ENCODE data around the gene SLC25A38. TPM values are rescaled to one million over a fixed set of nuclear protein-coding genes. Genes with fewer than 3 reads are reported as not detected.
"Not testable (repeated sequence)": the region's sequence is repeated elsewhere in the genome, so short reads cannot be mapped to it uniquely, and the experiment has no call there.

Gene SLC25A38
- total RNA-seq, 1 donor from 2014 or later, result 14.4 TPM

GRCh38 chr3:39404943-39405686 is 21.9 kb downstream of the SLC25A38 start:
- DNase-seq (no peak), ATAC-seq (ENCODE audit: poor library complexity) (no peak)
- intact Hi-C loops (cut with DNase I), result no loop called here

DNA sequence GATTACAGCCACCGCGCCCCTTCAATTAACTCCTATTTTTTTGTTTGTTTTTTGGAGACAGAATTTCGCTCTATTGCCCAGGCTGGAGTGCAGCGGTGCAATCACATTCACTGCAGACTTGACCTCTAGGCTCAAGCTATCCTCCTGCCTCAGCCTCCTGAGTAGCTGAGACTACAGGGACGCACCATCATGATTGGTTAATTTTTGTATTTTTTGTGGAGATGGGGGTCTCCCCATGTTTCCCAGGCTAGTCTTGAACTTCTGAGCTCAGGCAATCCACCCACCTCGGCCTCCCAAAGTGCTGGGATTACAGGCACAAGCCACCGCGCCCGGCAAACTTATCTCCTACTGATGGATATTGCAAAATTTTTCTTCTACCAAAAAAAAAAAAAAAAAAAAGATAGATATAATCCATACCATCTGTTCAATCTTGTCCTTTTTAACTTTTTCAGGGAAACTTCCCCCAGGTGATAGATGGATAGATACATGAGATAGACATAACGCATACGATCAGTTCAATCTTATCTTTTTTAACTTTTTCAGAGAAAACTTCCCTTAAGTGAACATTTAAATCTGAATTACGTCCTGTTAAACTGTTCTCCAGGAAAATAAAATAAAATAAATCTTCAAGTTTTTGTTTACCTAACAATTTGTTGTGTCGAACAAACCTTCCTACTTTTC is 22.7 kb downstream of the SLC25A38 start:
- intact Hi-C loops (cut with DNase I), result no loop called here
- DNase-seq, result no peak
- ATAC-seq (ENCODE audit: poor library complexity), result no peak

DNA sequence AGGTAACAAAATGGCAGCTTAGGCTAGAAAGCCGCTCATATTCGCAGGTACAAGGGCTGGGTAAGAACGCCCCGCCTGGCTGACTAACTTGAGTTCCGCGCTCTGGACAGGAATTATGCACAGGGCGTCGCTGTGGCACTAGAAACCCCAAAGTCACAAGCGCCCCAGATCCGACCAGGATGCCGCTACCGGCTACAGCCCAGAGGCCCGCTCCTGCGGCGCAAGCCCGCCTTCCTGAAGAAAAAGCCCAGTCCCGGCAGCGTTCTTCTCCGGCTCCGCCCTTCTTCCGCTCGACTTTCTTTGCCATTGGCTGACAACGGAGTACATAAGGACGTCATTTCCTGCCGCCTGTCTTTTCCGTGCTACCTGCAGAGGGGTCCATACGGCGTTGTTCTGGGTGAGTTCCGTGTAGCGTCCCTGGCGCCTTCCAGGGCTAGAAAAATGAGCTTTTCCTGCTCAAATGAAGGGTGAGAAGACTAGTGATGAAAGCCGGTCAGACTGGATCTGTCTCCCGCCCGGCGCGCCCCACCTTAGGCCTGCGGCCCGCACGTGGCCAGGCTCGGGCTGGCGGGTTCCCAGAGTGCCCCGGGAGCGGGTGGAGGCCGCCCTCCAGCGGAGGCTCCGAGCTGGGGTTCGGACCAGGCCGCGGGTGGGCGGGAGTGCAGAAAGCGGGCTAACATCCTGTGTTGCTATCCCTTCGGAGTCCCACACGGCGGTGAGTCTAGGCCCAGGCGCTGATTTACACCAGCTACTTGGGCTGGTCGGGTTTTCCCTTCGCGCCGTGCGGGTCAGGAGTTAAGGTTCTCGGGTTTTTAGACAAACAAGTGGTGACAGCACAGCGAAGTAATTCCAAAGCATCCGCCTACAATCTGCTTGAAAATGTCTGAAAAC is 23.4 kb downstream of the SLC25A38 start, which contains the start of gene RPSA:
Gene RPSA, plus strand, starts transcription at position 353 of the 891 bp plus-strand sequence. CDS start 934 bp downstream, outside the sequence.
- DNase-seq, result peak; percentile 96
- ATAC-seq (ENCODE audit: poor library complexity), result peak; percentile 97
- intact Hi-C loops (cut with DNase I), result no loop called here

GRCh38 chr3:39407259-39407629 is 24.1 kb downstream of the SLC25A38 start:
- intact Hi-C loops (cut with DNase I), result no loop called here
- DNase-seq (no peak), ATAC-seq (ENCODE audit: poor library complexity) (no peak)

- intact Hi-C loops (cut with DNase I), result no loop called here
- DNase-seq, result no peak
- ATAC-seq (ENCODE audit: poor library complexity), result no peak
Measured at GRCh38 chr3:39407773-39408492, 24.8 kb downstream of the SLC25A38 start.

GRCh38 chr3:39408493-39409372 is 25.6 kb downstream of the SLC25A38 start:
- ATAC-seq (ENCODE audit: poor library complexity) (no peak), DNase-seq (no peak)
- intact Hi-C loops (cut with DNase I), result no loop called here

GRCh38 chr3:39409514-39410136 is 26.5 kb downstream of the SLC25A38 start:
- intact Hi-C loops (cut with DNase I), result no loop called here
- no peak for ATAC-seq (ENCODE audit: poor library complexity)

DNA sequence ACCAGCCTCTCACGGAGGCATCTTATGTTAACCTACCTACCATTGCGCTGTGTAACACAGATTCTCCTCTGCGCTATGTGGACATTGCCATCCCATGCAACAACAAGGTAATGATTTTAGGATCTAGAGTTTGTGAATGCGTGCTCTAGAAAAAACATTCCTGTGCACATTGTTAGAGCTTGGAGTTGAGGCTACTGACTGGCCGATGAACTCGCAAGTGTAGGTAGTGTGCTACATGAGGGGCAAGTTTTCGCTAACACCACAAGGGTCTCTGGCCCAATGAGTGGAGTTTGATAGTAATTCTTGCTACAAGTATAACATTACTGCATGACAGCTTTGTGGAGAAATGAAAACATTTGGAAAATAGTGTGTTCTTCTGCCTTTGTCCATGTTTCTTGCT is 27.7 kb downstream of the SLC25A38 start:
- DNase-seq, result no peak
- no peak for ATAC-seq (ENCODE audit: poor library complexity)
- intact Hi-C loops (cut with DNase I), result no loop called here

More at GRCh38 chr3:39409514-39410136, 26.5 kb downstream of the SLC25A38 start:
- DNase-seq, result no peak

DNA sequence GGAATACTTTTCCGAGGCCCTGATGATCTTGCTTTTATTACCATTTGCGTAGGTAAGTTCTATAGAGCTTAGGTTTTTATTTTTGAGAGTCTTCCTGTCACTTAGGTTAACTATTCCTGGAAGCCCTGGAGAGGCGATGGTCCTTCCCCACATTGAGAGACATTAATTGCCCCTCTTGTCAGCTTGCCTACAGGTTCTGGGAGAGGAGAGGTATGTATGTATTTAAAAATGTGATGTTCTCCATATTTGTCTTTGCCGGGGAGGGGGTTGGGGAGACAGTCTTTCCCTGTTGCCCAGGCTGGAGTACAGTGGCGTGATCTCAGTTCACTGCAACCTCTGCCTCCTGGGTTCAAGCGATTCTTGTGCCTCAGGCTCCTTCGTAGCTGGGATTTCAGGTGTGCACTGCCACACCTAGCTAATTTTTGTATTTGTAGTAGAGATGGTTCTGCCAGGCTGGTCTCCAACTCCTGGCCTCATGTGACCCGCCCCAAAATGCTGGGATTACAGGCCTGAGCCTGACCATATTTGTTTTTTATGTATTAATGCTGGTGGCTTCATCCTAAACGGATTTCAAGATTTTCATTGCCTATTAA is 29.6 kb downstream of the SLC25A38 start:
- DNase-seq (no peak), ATAC-seq (ENCODE audit: poor library complexity) (no peak)
- intact Hi-C loops (cut with DNase I), result no loop called here

GRCh38 chr3:39413691-39414420 is 30.7 kb downstream of the SLC25A38 start:
- ATAC-seq (ENCODE audit: poor library complexity) (no peak), DNase-seq (no peak)
- intact Hi-C loops (cut with DNase I), result no loop called here

GRCh38 chr3:39414421-39414907 is 31.3 kb downstream of the SLC25A38 start:
- intact Hi-C loops (cut with DNase I), result no loop called here
- ATAC-seq (ENCODE audit: poor library complexity) (peak; percentile 65), DNase-seq (no peak)

DNA sequence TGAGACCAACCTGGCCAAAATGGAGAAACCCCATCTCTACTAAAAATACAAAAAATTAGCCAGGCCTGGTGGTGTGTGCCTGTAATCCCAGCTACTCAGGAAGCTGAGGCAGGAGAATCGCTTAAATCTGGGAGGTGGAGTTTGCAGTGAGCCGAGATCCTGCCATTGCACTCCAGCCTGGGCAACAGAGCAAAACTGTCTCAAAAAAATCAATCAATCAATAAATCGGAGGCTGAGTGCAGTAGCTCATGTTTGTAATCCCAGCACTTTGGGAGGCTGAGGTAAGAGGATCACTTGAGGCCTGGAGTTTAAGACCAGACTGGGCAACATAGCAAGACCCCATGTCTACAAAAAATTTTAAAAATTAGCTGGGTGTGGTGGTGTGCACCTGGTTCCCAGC is 32.1 kb downstream of the SLC25A38 start:
- intact Hi-C loops (cut with DNase I); ATAC-seq (ENCODE audit: poor library complexity); DNase-seq: not testable (repeated sequence)

GRCh38 chr3:39415983-39416382 is 32.8 kb downstream of the SLC25A38 start:
- no peak for DNase-seq
- ATAC-seq (ENCODE audit: poor library complexity), result no peak
- intact Hi-C loops (cut with DNase I), result no loop called here

DNA sequence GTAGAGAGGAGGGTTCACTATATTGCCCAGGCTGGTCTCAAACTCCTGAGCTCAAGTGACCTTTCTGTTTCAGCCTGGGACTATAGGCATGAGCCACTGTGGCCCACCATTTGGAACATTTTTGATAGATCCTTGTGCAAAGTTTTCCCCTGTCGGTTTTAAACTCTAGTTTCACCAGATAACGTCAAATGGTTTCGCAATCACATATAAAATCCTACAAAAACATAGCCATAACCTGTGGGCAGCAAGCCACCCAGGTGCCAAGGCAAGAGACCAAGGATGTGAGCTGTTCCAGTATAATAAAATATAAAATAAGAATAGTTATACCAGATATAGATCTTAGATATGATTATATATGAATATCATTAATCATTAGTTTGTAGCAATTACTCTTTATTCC is 33.8 kb downstream of the SLC25A38 start:
- DNase-seq; intact Hi-C loops (cut with DNase I); ATAC-seq (ENCODE audit: poor library complexity): not testable (repeated sequence)

DNA sequence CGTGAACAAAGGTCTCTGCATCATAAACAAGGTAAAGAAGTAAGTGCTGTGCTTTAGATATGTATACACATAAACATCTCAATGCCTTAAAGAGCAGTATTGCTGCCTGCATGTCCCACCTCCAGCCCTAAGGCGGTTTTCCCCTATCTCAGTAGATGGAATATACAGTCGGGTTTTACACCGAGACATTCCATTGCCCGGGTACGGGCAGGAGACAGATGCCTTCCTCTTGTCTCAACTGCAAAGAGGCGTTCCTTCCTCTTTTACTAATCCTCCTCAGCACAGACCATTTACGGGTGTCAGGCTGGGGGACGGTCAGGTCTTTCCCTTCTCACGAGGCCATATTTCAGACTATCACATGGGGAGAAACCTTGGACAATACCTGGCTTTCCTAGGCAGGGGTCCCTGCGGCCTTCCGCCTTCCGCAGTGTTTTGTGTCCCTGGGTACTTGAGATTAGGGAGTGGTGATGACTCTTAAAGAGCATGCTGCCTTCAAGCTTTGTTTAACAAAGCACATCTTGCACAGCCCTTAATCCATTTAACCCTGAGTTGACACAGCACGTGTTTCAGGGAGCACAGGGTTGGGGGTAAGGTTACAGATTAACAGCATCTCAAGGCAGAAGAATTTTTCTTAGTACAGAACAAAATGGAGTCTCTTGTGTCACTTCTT is 35.5 kb downstream of the SLC25A38 start:
- ATAC-seq (ENCODE audit: poor library complexity); intact Hi-C loops (cut with DNase I); DNase-seq: not testable (repeated sequence)
